CD14-positive monocyte (primary cell): ENCODE results near the gene RAB11A. TPM values are rescaled to one million over a fixed set of nuclear protein-coding genes. Genes with fewer than 3 reads are reported as not detected.

Experiments used
- DNase-seq, 3 donors: peaks; one replicate each; pipeline ENCODE4 v3.0.0-alpha.2; 2011 to 2022
- H2AFZ ChIP-seq: 2 replicates; pipeline ENCODE4 v1.6.0; 2012; ENCODE audit warnings: mild to moderate bottlenecking, low read depth, low read length, inconsistent platforms; ENCODE audit not compliant: insufficient read depth, poor library complexity, severe bottlenecking
- H3K27ac ChIP-seq, 2 donors: 1 replicate in 1 of 2; 2 replicates in 1 of 2; pipeline ENCODE4 v1.5.1; 2012 to 2013; ENCODE audit warnings: low read length in 2 of 2, control low read depth in 1 of 2, inconsistent platforms in 1 of 2, low read depth in 1 of 2, mild to moderate bottlenecking in 1 of 2
- H3K27me3 ChIP-seq, 2 donors: one replicate each; pipeline versions ENCODE4 v1.6.0 to v1.6.1; 2011 to 2013; ENCODE audit warnings: low read length in 2 of 2; ENCODE audit not compliant: control insufficient read depth in 2 of 2, insufficient read depth in 2 of 2
- H3K36me3 ChIP-seq, 2 donors: replicated peaks in 1 of 2; 1 replicate in 1 of 2; 2 replicates in 1 of 2; pipeline versions ENCODE4 v1.5.1 to v1.6.1; 2012 to 2013; ENCODE audit warnings: low read length in 2 of 2, control low read depth in 1 of 2, inconsistent platforms in 1 of 2, mild to moderate bottlenecking in 1 of 2; ENCODE audit not compliant: insufficient read depth in 2 of 2, control insufficient read depth in 1 of 2
- H3K4me1 ChIP-seq, 2 donors: 1 replicate in 1 of 2; 2 replicates in 1 of 2; pipeline versions ENCODE4 v1.5.1 to v1.6.1; 2012 to 2013; ENCODE audit warnings: low read length in 2 of 2, control low read depth in 1 of 2, inconsistent platforms in 1 of 2, mild to moderate bottlenecking in 1 of 2, moderate library complexity in 1 of 2; ENCODE audit not compliant: insufficient read depth in 2 of 2, control insufficient read depth in 1 of 2
- H3K4me2 ChIP-seq: replicated peaks from 2 replicates; pipeline ENCODE3; 2012; ENCODE audit warnings: low read length, moderate library complexity, mild to moderate bottlenecking; ENCODE audit not compliant: poor library complexity, severe bottlenecking; ENCODE audit errors: extremely low read depth
- H3K4me3 ChIP-seq, 3 experiments: fragments of 200-600 bp in 1 of 3; sonication (generic) in 1 of 3; replicated peaks in 1 of 3; 1 replicate in 2 of 3; 2 replicates in 1 of 3; pipeline ENCODE4 v1.5.1; 2011 to 2013; ENCODE audit warnings: low read length in 3 of 3, mild to moderate bottlenecking in 3 of 3, control low read depth in 2 of 3, low read depth in 2 of 3, inconsistent platforms in 1 of 3, moderate library complexity in 1 of 3
- H3K79me2 ChIP-seq: 2 replicates; pipeline ENCODE4 v1.6.0; 2012; ENCODE audit warnings: mild to moderate bottlenecking, control low read depth, inconsistent platforms, low read length, moderate library complexity; ENCODE audit not compliant: insufficient read depth
- H3K9ac ChIP-seq: 2 replicates; pipeline ENCODE4 v1.6.0; 2017; ENCODE audit warnings: low read length, mild to moderate bottlenecking; ENCODE audit not compliant: insufficient read depth, poor library complexity, severe bottlenecking
- H3K9me3 ChIP-seq, 2 donors: replicated peaks in 1 of 2; 1 replicate in 1 of 2; 2 replicates in 1 of 2; pipeline versions ENCODE4 v1.5.1 to v1.6.1; 2012 to 2013; ENCODE audit warnings: low read length in 2 of 2, control low read depth in 1 of 2; ENCODE audit not compliant: control insufficient read depth in 1 of 2, insufficient read depth in 1 of 2
- H4K20me1 ChIP-seq: 2 replicates; pipeline ENCODE4 v1.6.0; 2012; ENCODE audit warnings: mild to moderate bottlenecking, low read length, control low read depth, moderate library complexity; ENCODE audit not compliant: insufficient read depth
- H3K27ac Mint-ChIP-seq, 7 donors: one replicate each; pipeline ENCODE4 v1.8.0; 2020; ENCODE audit warnings: mild to moderate bottlenecking in 7 of 7, mixed read lengths in 7 of 7, moderate library complexity in 6 of 7, inconsistent platforms in 2 of 7
- H3K27me3 Mint-ChIP-seq, 3 donors: one replicate each; pipeline ENCODE4 v1.8.0; 2021 to 2022; ENCODE audit warnings: low read depth in 3 of 3, mild to moderate bottlenecking in 3 of 3, mixed read lengths in 3 of 3, moderate library complexity in 3 of 3, inconsistent platforms in 1 of 3
- H3K36me3 Mint-ChIP-seq, 2 donors: one replicate each; pipeline ENCODE4 v1.8.0; 2020; ENCODE audit warnings: mixed read lengths in 2 of 2, inconsistent platforms in 1 of 2, mild to moderate bottlenecking in 1 of 2
- H3K4me1 Mint-ChIP-seq: one replicate; pipeline ENCODE4 v1.8.0; 2020; ENCODE audit warnings: mild to moderate bottlenecking, mixed read lengths
- H3K4me3 Mint-ChIP-seq, 2 donors: one replicate each; pipeline ENCODE4 v1.8.0; 2020; ENCODE audit warnings: mild to moderate bottlenecking in 2 of 2, mixed read lengths in 2 of 2, moderate library complexity in 1 of 2
- H3K9me3 Mint-ChIP-seq, 7 donors: one replicate each; pipeline ENCODE4 v1.8.0; 2020 to 2022; ENCODE audit warnings: mixed read lengths in 7 of 7, mild to moderate bottlenecking in 6 of 7, moderate library complexity in 6 of 7, inconsistent platforms in 2 of 7
- CTCF ChIP-seq: fragments of 200-600 bp; IDR thresholded peaks from one replicate; pipeline ENCODE4 v1.8.0; 2022; ENCODE audit warnings: antibody characterized with exemption, mild to moderate bottlenecking
- WGBS: methylation state at CpG from one replicate; pipeline ENCODE4 v1.1.5; 2013; ENCODE audit warnings: missing lambda C conversion rate; ENCODE audit not compliant: insufficient coverage; 5-methylcytosine and 5-hydroxymethylcytosine counted together
- intact Hi-C, 2 donors: fragments of 100-400 bp; cut with micrococcal nuclease; formaldehyde crosslinking; loops; one replicate each; pipeline versions ENCODE4 v1.15.0 to v1.15.1; 2023
- polyA plus RNA-seq, 3 donors: library from polyadenylated mRNA; depleted of rRNA in 1 of 3; unstranded in 2 of 3; stranded (reverse) in 1 of 3; fragments of 300-500 nt in 2 of 3; fragments of >200 nt in 1 of 3; fragmentation: Illumina TruSeq in 2 of 3; gene quantifications; 1 replicate in 2 of 3; 2 replicates in 1 of 3; pipeline ENCODE4 v1.2.3, GENCODE V29; 2012 to 2021

The RAB11A gene
- polyA plus RNA-seq, 3 donors: 180 to 310 (median 300) TPM

DNA sequence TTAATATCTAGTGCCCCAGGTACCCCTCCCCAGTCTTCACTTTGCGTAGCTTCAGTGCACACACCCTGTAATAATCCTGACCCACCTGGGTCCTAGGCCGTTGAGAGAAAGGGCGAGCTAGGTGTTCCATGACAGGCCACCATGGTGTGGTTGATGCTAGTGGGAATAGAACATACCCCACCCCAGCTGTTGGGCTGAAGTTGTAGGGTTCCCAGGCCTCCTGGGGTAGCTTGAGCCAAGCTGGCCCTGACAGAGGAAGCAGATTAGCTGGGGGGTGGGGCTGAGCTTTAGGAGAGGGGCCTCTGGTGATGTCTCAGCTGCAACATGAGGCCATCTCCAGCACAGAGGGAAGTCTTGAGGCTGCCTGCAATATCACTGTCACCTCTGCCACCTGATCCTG, 40.5 kb downstream of the RAB11A start:
- no CpG with 5 or more reads among the region's 3 CpGs for WGBS
- H3K27ac ChIP-seq: no peak overlapping the region
- no peaks in the 10 kb centered on the region for H4K20me1 ChIP-seq
- no peaks in the 10 kb centered on the region for H3K79me2 ChIP-seq
- Mint-ChIP-seq H3K36me3 (peaks cover 37 to 45% of the 10 kb centered on the region in 2 donors), H3K27me3 (peaks cover 0 to 3% (median 0%) of the 10 kb centered on the region in 3 donors), H3K9me3 (no peaks in the 10 kb centered on the region), H3K4me3 (no peak overlapping the region), H3K4me1 (no peaks in the 10 kb centered on the region), H3K27ac (no peak overlapping the region)
- H3K4me1 ChIP-seq: no peaks in the 10 kb centered on the region
- no peaks in the 10 kb centered on the region for H3K27me3 ChIP-seq
- H3K4me2 ChIP-seq: no peak overlapping the region
- H3K36me3 ChIP-seq: peaks cover 12 to 77% of the 10 kb centered on the region in 2 donors
- no peak overlapping the region for H3K9ac ChIP-seq
- no peak for TF ChIP-seq CTCF
- no peak overlapping the region for H3K4me3 ChIP-seq
- no peaks in the 10 kb centered on the region for H3K9me3 ChIP-seq
- intact Hi-C loops: no loop called here
- H2AFZ ChIP-seq: no peak overlapping the region
- no peak for DNase-seq

- no peak overlapping the region for H2AFZ ChIP-seq
- TF ChIP-seq CTCF: no peak
- H3K9ac ChIP-seq: no peak overlapping the region
- peaks cover 9 to 72% of the 10 kb centered on the region in 2 donors for H3K36me3 ChIP-seq
- peaks cover 33 to 41% of the 10 kb centered on the region in 2 donors for H3K36me3 Mint-ChIP-seq
- H3K4me3 ChIP-seq: no peak overlapping the region
- no peaks in the 10 kb centered on the region for H4K20me1 ChIP-seq
- H3K4me3 Mint-ChIP-seq: no peak overlapping the region
- H3K27me3 Mint-ChIP-seq: peaks cover 0 to 3% (median 0%) of the 10 kb centered on the region in 3 donors
- no peaks in the 10 kb centered on the region for H3K9me3 Mint-ChIP-seq
- no peaks in the 10 kb centered on the region for H3K27me3 ChIP-seq
- no peaks in the 10 kb centered on the region for H3K4me1 ChIP-seq
- no peaks in the 10 kb centered on the region for H3K79me2 ChIP-seq
- H3K4me2 ChIP-seq: no peak overlapping the region
- no peak for DNase-seq
- 100% methylated on average over 4 of the region's 4 CpGs for WGBS
- H3K4me1 Mint-ChIP-seq: no peaks in the 10 kb centered on the region
- H3K27ac ChIP-seq: no peak overlapping the region
- peak overlapping the region in 1 of 7 donors; percentile 18 for H3K27ac Mint-ChIP-seq
- no peaks in the 10 kb centered on the region for H3K9me3 ChIP-seq
- intact Hi-C loops: no loop called here
These were observed 41.0 kb downstream of the RAB11A start for GRCh38 chr15:65910341-65910740.
